ENCODE data around the gene MAGI2. TPM values are rescaled to one million over a fixed set of nuclear protein-coding genes. Genes with fewer than 3 reads are reported as not detected.

The MAGI2 gene
- total and polyA plus RNA-seq, 4 donors, result 0.37 to 4.1 (median 1.4) TPM

DNA sequence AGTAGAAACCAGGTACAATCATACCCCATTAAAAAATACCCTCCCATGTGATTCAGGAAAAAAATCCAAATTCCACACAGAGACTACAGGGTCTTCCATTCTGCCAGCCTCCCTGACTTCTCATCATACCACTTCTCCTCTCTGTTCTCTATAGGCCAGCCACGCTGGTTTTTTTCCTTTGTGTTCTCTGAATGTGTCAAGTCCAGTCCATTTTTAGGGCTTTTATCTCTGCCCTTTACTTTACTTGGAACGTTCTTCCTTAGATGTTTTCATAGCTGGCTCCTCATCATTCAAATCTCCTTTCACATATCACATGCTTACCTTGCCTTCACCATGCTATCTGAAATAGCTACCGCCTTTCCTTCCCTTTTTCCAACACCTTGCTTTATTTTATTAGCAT lies 1057.3 kb downstream of the MAGI2 start:
- no peaks in the 10 kb centered on the region for H3K36me3 ChIP-seq (ENCODE audit: control insufficient read depth in 4 of 4, insufficient read depth in 3 of 4, low read depth in 1 of 4, low read length in 3 of 4)
- H3K27me3 ChIP-seq (ENCODE audit: control insufficient read depth in 4 of 4, insufficient read depth in 4 of 4, low read length in 3 of 4), result no peaks in the 10 kb centered on the region
- no peak for DNase-seq (ENCODE audit: low spot score)
- no peak overlapping the region for H3K4me3 ChIP-seq (ENCODE audit: low read depth in 1 of 3, low read length in 3 of 3)
- no peaks in the 10 kb centered on the region for H3K9me3 ChIP-seq (ENCODE audit: control insufficient read depth in 4 of 4, low read length in 3 of 4)
- 74% methylated on average over 3 of the region's 3 CpGs for WGBS
- H3K9ac ChIP-seq (ENCODE audit: low read depth in 1 of 2, low read length in 2 of 2), result no peak overlapping the region
- no peak for TF ChIP-seq RAD21 (IDR thresholded peaks at IDR 0.05)
- TF ChIP-seq, protein P1, sequence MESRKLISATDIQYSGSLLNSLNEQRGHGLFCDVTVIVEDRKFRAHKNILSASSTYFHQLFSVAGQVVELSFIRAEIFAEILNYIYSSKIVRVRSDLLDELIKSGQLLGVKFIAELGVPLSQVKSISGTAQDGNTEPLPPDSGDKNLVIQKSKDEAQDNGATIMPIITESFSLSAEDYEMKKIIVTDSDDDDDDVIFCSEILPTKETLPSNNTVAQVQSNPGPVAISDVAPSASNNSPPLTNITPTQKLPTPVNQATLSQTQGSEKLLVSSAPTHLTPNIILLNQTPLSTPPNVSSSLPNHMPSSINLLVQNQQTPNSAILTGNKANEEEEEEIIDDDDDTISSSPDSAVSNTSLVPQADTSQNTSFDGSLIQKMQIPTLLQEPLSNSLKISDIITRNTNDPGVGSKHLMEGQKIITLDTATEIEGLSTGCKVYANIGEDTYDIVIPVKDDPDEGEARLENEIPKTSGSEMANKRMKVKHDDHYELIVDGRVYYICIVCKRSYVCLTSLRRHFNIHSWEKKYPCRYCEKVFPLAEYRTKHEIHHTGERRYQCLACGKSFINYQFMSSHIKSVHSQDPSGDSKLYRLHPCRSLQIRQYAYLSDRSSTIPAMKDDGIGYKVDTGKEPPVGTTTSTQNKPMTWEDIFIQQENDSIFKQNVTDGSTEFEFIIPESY (IDR thresholded peaks at IDR 0.05), result no peak
- no peak for TF ChIP-seq SP1 (IDR thresholded peaks at IDR 0.05)
- TF ChIP-seq, protein P2, sequence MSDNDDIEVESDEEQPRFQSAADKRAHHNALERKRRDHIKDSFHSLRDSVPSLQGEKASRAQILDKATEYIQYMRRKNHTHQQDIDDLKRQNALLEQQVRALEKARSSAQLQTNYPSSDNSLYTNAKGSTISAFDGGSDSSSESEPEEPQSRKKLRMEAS (IDR thresholded peaks at IDR 0.05), result no peak
- TF ChIP-seq, protein P3, sequence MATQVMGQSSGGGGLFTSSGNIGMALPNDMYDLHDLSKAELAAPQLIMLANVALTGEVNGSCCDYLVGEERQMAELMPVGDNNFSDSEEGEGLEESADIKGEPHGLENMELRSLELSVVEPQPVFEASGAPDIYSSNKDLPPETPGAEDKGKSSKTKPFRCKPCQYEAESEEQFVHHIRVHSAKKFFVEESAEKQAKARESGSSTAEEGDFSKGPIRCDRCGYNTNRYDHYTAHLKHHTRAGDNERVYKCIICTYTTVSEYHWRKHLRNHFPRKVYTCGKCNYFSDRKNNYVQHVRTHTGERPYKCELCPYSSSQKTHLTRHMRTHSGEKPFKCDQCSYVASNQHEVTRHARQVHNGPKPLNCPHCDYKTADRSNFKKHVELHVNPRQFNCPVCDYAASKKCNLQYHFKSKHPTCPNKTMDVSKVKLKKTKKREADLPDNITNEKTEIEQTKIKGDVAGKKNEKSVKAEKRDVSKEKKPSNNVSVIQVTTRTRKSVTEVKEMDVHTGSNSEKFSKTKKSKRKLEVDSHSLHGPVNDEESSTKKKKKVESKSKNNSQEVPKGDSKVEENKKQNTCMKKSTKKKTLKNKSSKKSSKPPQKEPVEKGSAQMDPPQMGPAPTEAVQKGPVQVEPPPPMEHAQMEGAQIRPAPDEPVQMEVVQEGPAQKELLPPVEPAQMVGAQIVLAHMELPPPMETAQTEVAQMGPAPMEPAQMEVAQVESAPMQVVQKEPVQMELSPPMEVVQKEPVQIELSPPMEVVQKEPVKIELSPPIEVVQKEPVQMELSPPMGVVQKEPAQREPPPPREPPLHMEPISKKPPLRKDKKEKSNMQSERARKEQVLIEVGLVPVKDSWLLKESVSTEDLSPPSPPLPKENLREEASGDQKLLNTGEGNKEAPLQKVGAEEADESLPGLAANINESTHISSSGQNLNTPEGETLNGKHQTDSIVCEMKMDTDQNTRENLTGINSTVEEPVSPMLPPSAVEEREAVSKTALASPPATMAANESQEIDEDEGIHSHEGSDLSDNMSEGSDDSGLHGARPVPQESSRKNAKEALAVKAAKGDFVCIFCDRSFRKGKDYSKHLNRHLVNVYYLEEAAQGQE (IDR thresholded peaks at IDR 0.05), result no peak
- TF ChIP-seq RXRA (IDR thresholded peaks at IDR 0.05), result no peak
- no peak for TF ChIP-seq TAF1 (conservative IDR thresholded peaks at IDR 0.05)
- TF ChIP-seq, protein P4, sequence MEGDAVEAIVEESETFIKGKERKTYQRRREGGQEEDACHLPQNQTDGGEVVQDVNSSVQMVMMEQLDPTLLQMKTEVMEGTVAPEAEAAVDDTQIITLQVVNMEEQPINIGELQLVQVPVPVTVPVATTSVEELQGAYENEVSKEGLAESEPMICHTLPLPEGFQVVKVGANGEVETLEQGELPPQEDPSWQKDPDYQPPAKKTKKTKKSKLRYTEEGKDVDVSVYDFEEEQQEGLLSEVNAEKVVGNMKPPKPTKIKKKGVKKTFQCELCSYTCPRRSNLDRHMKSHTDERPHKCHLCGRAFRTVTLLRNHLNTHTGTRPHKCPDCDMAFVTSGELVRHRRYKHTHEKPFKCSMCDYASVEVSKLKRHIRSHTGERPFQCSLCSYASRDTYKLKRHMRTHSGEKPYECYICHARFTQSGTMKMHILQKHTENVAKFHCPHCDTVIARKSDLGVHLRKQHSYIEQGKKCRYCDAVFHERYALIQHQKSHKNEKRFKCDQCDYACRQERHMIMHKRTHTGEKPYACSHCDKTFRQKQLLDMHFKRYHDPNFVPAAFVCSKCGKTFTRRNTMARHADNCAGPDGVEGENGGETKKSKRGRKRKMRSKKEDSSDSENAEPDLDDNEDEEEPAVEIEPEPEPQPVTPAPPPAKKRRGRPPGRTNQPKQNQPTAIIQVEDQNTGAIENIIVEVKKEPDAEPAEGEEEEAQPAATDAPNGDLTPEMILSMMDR (IDR thresholded peaks at IDR 0.05; ENCODE audit: low read depth, low read length, missing input control), result no peak
- TF ChIP-seq NR2F2 (IDR thresholded peaks at IDR 0.05), result no peak
- TF ChIP-seq, protein P5, sequence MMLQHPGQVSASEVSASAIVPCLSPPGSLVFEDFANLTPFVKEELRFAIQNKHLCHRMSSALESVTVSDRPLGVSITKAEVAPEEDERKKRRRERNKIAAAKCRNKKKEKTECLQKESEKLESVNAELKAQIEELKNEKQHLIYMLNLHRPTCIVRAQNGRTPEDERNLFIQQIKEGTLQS (IDR thresholded peaks at IDR 0.05), result no peak
- no peak for TF ChIP-seq FOXA2 (IDR thresholded peaks at IDR 0.05)
- no peak for TF ChIP-seq HNF4G (IDR thresholded peaks at IDR 0.05)
- no peak for TF ChIP-seq EGR1 (IDR thresholded peaks at IDR 0.05; ENCODE audit: low read depth in 2 of 2)
- no peaks in the 10 kb centered on the region for H3K4me1 ChIP-seq (ENCODE audit: control insufficient read depth in 4 of 4, insufficient read depth in 4 of 4, low read length in 3 of 4)
- H3K27ac ChIP-seq (ENCODE audit: low read depth in 1 of 2, low read length in 2 of 2), result no peak overlapping the region

DNA sequence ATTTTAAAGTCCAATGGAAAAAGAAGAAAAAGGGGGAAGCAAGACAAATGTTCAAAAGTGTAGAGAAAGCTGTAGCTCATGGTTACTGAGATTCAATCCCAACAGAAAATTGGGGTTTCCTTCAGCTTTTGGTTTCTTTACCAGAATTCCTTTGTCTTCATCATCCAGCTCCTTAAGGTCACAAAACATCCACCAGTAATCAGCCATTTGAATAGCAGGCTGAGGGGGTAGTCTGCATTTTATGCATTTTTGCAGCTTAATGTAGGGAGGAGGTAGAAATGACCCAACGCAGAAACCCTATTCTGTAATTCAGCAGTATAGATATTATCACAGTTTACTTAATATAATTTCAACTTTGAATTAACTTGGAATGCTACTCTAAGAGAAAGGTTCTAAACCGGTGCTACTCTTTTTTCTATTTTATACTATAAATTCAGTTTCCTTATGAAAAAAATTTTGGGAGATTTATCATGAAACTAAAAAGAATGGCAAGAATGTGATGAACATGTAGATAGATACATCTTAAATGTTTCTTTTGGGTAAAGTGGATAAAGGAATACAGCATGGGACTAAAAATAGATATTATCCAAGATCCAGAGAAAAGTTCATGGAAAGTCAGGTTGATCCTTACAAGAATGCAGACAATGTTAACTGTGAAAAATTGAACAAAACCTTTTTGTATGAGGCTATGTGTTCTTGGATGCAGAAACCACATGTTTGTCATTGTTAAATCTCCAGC lies 1058.0 kb downstream of the MAGI2 start:
- Histone ChIP-seq H3K36me3 (ENCODE audit: control insufficient read depth in 4 of 4, insufficient read depth in 3 of 4, low read depth in 1 of 4, low read length in 3 of 4) (no peaks in the 10 kb centered on the region), H3K27me3 (ENCODE audit: control insufficient read depth in 4 of 4, insufficient read depth in 4 of 4, low read length in 3 of 4) (no peaks in the 10 kb centered on the region), H3K4me1 (ENCODE audit: control insufficient read depth in 4 of 4, insufficient read depth in 4 of 4, low read length in 3 of 4) (no peaks in the 10 kb centered on the region), H3K9me3 (ENCODE audit: control insufficient read depth in 4 of 4, low read length in 3 of 4) (no peaks in the 10 kb centered on the region), H3K9ac (ENCODE audit: low read depth in 1 of 2, low read length in 2 of 2) (no peak overlapping the region), H3K4me3 (ENCODE audit: low read depth in 1 of 3, low read length in 3 of 3) (no peak overlapping the region), H3K27ac (ENCODE audit: low read depth in 1 of 2, low read length in 2 of 2) (no peak overlapping the region)
- 86% methylated on average over 2 of the region's 2 CpGs for WGBS
- DNase-seq (ENCODE audit: low spot score), result no peak
- TF ChIP-seq, protein P3 (IDR thresholded peaks at IDR 0.05), result no peak
- no peak for TF ChIP-seq EGR1 (IDR thresholded peaks at IDR 0.05; ENCODE audit: low read depth in 2 of 2)
- no peak for TF ChIP-seq TAF1 (conservative IDR thresholded peaks at IDR 0.05)
- TF ChIP-seq GABPA (IDR thresholded peaks at IDR 0.05 in 1 of 2, conservative IDR thresholded peaks at IDR 0.05 in 1 of 2), result no peak
- TF ChIP-seq RAD21 (IDR thresholded peaks at IDR 0.05), result no peak
- TF ChIP-seq FOXA1 (IDR thresholded peaks at IDR 0.05), result no peak
- TF ChIP-seq, protein P2 (IDR thresholded peaks at IDR 0.05), result no peak
- TF ChIP-seq HNF4G (IDR thresholded peaks at IDR 0.05), result no peak
- TF ChIP-seq FOXA2 (IDR thresholded peaks at IDR 0.05), result no peak
- no peak for TF ChIP-seq HNF4A (conservative IDR thresholded peaks at IDR 0.05)
- no peak for TF ChIP-seq SP1 (IDR thresholded peaks at IDR 0.05)
- TF ChIP-seq NR2F2 (IDR thresholded peaks at IDR 0.05), result no peak
- TF ChIP-seq, protein P1 (IDR thresholded peaks at IDR 0.05), result no peak

Data from liver (tissue), 9 donors.